Mucosa of descending colon (tissue), 3 donors: ENCODE measurements around the gene LRRK1. TPM values are rescaled to one million over a fixed set of nuclear protein-coding genes. Genes with fewer than 3 reads are reported as not detected.
A peak's percentile ranks its signal among the peaks of the same experiment; 100 is the strongest.

Experiments used
- ATAC-seq: fragments of 200-7000 bp; cut with Tn5 transposase; one replicate; pipeline ENCODE4 v1.9.1; 2020; ENCODE audit warnings: mild to moderate bottlenecking, moderate library complexity
- DNase-seq, 3 donors: peaks; one replicate each; pipeline ENCODE4 v3.0.0-alpha.2; 2020
- H3K36me3 ChIP-seq: fragments of 200-600 bp; one replicate; pipeline ENCODE4 v1.8.0; 2021; ENCODE audit warnings: low read depth, mild to moderate bottlenecking
- H3K4me1 ChIP-seq: fragments of 200-600 bp; one replicate; pipeline ENCODE4 v1.8.0; 2021; ENCODE audit warnings: low read depth, mild to moderate bottlenecking
- H3K4me3 ChIP-seq: fragments of 200-600 bp; one replicate; pipeline ENCODE4 v1.8.0; 2021; ENCODE audit warnings: mild to moderate bottlenecking
- H3K9me3 ChIP-seq: fragments of 200-600 bp; one replicate; pipeline ENCODE4 v1.8.0; 2021; ENCODE audit warnings: mild to moderate bottlenecking
- intact Hi-C, 2 donors: fragments of 100-400 bp; cut with DNase I in 1 of 2; cut with micrococcal nuclease in 1 of 2; formaldehyde crosslinking; loops; one replicate each; pipeline versions ENCODE4 v1.11.0 to v1.11.1; 2022; cut with DNase I, micrococcal nuclease
- total RNA-seq, 3 donors: library from RNA; stranded (reverse); fragmentation: NEBNext Ultra II Directional in 2 of 3; extraction: Animal tissue kit (Norgen Biotek cat#: 25700) in 2 of 3; gene quantifications; one replicate each; pipeline versions ENCODE4 v1.2.1 to v1.2.4, GENCODE V29; 2021 to 2023
- TF ChIP-seq, protein P1 (sequence below): fragments of 200-600 bp; IDR thresholded peaks from one replicate; pipeline ENCODE4 v1.8.0; 2022; ENCODE audit warnings: antibody characterized with exemption, mild to moderate bottlenecking
- donor health status: DM: no; HTN: no; CAD: no; lungs with moderate emphysema.
- donor health status: DM: no; HTN: no; CAD: no.
- donor health status: DM: no; HTN: yes; CAD: no.

LRRK1 gene
- total RNA-seq, 3 donors from 2014 or later: 43.7 to 60.1 (median 50.6) TPM

DNA sequence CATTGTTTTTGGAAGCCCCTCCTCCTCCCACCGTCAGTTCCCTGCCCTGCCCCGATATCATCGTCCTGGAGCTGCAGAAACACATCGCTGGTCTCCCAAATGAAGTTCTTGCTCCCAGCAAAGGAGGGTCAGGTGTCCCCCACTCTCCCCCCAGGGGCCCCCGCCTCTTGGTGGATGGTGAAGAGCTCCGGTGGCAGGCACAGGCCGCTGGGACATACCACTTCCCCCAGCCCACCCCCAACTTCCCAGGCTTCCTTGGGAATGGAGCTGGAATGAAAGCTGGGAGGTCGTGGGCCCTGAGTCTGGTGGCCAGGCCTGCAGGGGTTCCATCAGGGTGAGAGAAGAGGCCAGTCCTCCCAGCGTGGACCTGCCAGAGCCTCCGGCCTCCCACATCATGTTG is 195.0 kb downstream of the LRRK1 start:
- no peak overlapping the region for H3K4me3 ChIP-seq
- H3K36me3 ChIP-seq: no peaks in the 10 kb centered on the region
- no peak for DNase-seq
- intact Hi-C loops: no loop called here
- TF ChIP-seq, protein P1, sequence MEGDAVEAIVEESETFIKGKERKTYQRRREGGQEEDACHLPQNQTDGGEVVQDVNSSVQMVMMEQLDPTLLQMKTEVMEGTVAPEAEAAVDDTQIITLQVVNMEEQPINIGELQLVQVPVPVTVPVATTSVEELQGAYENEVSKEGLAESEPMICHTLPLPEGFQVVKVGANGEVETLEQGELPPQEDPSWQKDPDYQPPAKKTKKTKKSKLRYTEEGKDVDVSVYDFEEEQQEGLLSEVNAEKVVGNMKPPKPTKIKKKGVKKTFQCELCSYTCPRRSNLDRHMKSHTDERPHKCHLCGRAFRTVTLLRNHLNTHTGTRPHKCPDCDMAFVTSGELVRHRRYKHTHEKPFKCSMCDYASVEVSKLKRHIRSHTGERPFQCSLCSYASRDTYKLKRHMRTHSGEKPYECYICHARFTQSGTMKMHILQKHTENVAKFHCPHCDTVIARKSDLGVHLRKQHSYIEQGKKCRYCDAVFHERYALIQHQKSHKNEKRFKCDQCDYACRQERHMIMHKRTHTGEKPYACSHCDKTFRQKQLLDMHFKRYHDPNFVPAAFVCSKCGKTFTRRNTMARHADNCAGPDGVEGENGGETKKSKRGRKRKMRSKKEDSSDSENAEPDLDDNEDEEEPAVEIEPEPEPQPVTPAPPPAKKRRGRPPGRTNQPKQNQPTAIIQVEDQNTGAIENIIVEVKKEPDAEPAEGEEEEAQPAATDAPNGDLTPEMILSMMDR: no peak
- no peaks in the 10 kb centered on the region for H3K4me1 ChIP-seq
- ATAC-seq: no peak
- no peaks in the 10 kb centered on the region for H3K9me3 ChIP-seq

DNA sequence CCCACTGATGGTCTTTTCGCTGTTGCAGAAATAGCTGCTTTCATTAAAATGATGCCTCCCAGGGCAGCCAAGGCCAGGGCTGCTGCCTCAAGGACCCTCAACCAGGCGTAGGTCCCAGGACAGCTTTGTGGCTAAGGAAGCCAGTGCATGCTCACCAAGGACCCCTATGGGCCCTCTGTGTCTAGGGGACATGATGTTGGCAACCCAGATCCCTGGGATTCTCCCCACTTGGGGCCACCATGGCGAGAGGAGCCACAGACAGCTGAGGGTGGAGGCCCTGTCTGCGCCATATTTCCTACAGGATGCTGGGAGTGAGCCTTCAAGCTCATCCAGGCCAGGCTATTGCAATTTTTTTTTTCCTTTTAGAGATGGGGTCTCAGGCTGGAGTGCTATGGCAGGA is 195.5 kb downstream of the LRRK1 start:
- TF ChIP-seq, protein P1: no peak
- Histone ChIP-seq H3K36me3 (no peaks in the 10 kb centered on the region), H3K4me3 (no peak overlapping the region), H3K4me1 (no peaks in the 10 kb centered on the region), H3K9me3 (no peaks in the 10 kb centered on the region)
- ATAC-seq: no peak
- no peak for DNase-seq
- intact Hi-C loops: no loop called here

DNA sequence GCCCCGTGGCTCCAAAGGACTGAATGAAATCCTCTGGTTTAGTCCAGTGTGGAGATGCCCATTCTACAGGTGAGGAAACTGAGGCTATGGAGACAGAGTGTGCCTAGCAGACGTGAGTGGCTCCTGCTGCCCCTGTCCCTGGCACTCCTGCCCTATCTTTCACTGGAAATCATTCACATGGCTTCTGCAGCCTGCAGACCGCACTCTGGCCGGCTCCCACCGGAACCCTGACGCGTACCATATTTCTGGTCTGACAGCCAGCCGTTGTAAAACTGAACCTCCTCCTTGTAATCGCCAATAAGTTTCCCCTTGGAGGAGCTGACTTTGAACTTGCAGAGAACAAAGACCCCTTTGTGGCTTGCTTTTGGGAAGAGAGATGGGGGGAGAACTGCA is 196.2 kb downstream of the LRRK1 start:
- TF ChIP-seq, protein P1: no peak
- intact Hi-C loops: no loop called here
- no peaks in the 10 kb centered on the region for H3K4me1 ChIP-seq
- H3K4me3 ChIP-seq: no peak overlapping the region
- no peaks in the 10 kb centered on the region for H3K9me3 ChIP-seq
- DNase-seq (no peak), ATAC-seq (no peak)
- no peaks in the 10 kb centered on the region for H3K36me3 ChIP-seq

DNA sequence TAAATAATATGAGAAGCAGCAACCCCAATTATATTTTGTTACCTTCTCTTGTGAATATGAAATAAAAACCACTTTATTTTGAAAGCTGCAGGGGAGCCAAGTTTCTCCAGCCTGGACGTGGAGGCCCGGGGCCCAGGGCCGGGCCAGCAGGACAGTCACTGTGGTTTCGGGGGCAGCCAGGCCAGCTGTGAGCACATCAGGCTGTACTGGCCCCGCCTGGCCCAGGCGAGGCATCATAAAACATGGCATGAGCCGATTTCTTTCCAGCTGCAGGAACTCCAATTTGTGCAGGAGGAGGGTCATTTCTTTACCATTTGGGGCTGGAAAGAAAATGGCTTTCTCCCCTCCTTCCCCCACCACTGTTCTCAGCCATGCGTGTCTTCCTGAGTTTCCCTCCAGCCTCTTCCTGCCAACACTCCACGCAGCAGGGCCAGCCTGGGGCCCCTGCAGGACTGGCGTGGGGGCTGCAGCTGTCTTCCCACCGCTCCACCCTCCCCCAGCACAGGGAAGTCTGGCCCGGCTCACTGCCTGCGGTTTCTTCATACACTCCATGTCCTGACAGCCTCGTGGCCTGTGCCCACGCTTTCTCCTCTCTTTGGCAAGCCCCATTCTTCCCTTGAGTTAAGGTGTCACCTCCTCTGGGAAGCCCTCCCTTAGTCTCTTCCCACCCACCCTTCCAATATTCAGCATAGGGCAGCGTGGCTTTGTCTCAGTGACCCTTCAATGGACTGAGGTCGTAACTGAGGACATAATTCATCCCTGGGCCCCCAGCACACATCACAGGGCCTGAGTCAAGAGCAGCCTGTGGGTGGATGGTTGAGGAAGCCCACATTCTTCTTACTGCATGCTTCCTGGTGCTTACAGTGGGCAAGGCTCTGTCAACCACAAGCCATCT is 196.9 kb downstream of the LRRK1 start:
- H3K36me3 ChIP-seq: no peaks in the 10 kb centered on the region
- no peaks in the 10 kb centered on the region for H3K9me3 ChIP-seq
- no peak overlapping the region for H3K4me3 ChIP-seq
- ATAC-seq (peak; percentile 53), DNase-seq (no peak)
- peaks cover under 1% of the 10 kb centered on the region for H3K4me1 ChIP-seq
- intact Hi-C loops: no loop called here
- TF ChIP-seq, protein P1: no peak

DNA sequence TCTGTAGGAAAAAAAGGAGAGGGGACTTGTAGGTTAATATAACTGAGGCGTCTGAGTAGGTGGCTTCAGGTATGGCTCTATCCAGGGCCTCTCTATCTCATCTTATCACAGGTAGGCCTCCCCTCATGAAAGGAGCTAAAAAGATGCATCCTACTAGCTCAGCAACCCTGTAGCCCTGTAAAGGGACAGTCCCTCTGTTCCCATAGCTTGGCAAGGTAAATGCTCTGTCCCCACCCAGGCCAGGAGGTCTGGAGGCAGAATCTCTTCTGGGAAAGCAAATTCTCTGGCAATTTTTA is 197.5 kb downstream of the LRRK1 start:
- TF ChIP-seq, protein P1: no peak
- Histone ChIP-seq H3K4me1 (peaks cover 7% of the 10 kb centered on the region), H3K4me3 (no peak overlapping the region), H3K36me3 (no peaks in the 10 kb centered on the region), H3K9me3 (no peaks in the 10 kb centered on the region)
- intact Hi-C loops: no loop called here
- DNase-seq: no peak
- ATAC-seq: no peak
